ENCODE results near the gene ZCCHC2. TPM values are rescaled to one million over a fixed set of nuclear protein-coding genes. Genes with fewer than 3 reads are reported as not detected.

Gene ZCCHC2
- total and polyA plus RNA-seq, 5 experiments from 2014 or later, result 1.8 to 55.8 (median 2.6) TPM

DNA sequence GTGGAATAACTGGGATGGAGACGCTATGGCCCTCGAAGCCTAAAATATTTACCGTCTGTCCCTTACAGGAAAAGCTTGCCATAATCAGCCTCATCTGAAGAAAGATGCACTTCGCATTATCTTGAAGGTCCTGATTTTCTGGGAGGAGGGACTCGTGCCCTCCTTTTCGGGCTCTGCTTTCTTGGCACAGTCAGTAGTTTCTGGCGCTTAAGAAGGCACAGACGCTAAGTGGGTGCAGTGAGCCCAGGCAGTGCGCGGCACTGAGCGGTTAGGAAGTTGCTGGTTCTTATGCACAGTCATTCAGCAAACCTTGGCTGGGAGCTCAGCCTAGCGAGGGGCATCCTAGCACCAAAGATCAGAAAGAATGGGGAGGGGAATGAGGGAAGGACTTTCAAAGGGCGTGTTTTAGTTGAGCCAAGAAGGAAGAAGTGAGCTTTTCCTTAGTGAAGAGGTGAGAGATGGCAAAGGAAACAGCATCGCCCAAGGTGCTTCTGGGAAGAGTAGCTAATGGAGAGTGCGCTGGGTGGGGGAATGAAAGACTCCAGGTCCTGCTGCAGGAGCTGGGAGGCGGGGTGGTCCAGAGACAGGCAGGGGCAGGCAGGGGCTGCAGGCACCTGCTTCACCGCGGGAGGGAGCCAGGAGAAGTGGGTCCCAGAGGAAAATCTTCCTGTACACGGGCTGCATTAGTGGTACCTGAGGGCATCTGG, 64.1 kb downstream of the ZCCHC2 start:
- Mint-ChIP-seq H3K27ac (peak overlapping the region in 4 of 10 donors; percentile 18 to 84 (median 48)), H3K9me3 (no peaks in the 10 kb centered on the region), H3K4me1 (peaks cover 14 to 35% (median 26%) of the 10 kb centered on the region in 4 donors), H3K4me3 (no peak overlapping the region), H3K27me3 (no peaks in the 10 kb centered on the region), H3K36me3 (peaks cover 0 to 2% (median 2%) of the 10 kb centered on the region in 3 donors)
- no peak for ATAC-seq
- POLR2A ChIA-PET, result no interaction called here
- no peak for DNase-seq

DNA sequence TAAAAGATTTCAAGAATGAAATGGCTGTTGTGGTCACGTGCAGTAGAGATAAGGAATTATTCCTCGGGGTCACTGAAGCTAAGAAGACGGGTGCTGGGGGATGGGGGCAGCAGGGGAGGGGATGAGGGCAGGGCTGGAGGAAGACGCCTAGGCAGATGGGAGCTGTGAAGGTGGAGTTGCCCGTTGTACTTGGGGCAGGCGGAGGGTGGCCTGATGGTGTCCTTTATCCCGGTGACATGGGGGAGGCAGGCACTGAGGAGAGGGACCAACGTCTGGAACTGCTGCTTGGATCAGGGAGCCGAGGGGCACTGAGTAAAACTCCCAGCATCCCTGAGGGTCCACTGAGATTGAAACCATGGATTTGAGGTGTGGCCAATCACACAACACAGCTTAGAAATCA, 64.9 kb downstream of the ZCCHC2 start:
- H3K27me3 Mint-ChIP-seq, result no peaks in the 10 kb centered on the region
- ATAC-seq (no peak), DNase-seq (no peak)
- no peaks in the 10 kb centered on the region for H3K36me3 Mint-ChIP-seq
- peaks cover 0 to 5% (median 0%) of the 10 kb centered on the region in 9 donors for H3K9me3 Mint-ChIP-seq
- peak overlapping the region in 2 of 10 donors; percentile 11 to 16 for H3K27ac Mint-ChIP-seq
- POLR2A ChIA-PET, result no interaction called here
- H3K4me1 Mint-ChIP-seq, result peaks cover 14 to 35% (median 26%) of the 10 kb centered on the region in 4 donors
- H3K4me3 Mint-ChIP-seq, result no peak overlapping the region

DNA sequence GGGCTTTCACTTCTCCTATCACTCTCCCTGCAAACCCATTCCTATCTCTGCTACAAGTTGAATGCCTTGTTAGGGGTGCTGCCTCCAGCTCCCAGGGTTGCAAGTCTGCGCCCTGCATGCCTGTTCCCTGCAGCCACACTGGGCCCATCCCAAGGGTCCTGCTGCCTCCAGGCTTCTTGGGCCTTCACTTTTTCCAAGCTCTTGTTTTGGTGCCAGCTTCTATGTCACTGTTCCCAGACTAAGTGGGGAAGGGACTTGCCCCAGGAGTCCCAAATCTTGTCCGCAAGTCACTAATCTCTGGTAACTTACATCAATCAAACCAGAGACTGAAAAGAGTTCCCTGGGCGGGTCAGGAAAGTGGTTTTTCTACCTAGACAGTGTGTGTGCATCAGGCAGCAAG, 65.4 kb downstream of the ZCCHC2 start:
- no peak for ATAC-seq
- Mint-ChIP-seq H3K36me3 (peaks cover 0 to 4% (median 0%) of the 10 kb centered on the region in 3 donors), H3K4me1 (peaks cover 14 to 33% (median 24%) of the 10 kb centered on the region in 4 donors), H3K4me3 (no peak overlapping the region), H3K27ac (peak overlapping the region in 5 of 10 donors; percentile 16 to 73 (median 63)), H3K27me3 (peaks cover 0 to 2% (median 0%) of the 10 kb centered on the region in 5 donors), H3K9me3 (peaks cover 0 to 5% (median 0%) of the 10 kb centered on the region in 9 donors)
- POLR2A ChIA-PET, result no interaction called here
- no peak for DNase-seq

DNA sequence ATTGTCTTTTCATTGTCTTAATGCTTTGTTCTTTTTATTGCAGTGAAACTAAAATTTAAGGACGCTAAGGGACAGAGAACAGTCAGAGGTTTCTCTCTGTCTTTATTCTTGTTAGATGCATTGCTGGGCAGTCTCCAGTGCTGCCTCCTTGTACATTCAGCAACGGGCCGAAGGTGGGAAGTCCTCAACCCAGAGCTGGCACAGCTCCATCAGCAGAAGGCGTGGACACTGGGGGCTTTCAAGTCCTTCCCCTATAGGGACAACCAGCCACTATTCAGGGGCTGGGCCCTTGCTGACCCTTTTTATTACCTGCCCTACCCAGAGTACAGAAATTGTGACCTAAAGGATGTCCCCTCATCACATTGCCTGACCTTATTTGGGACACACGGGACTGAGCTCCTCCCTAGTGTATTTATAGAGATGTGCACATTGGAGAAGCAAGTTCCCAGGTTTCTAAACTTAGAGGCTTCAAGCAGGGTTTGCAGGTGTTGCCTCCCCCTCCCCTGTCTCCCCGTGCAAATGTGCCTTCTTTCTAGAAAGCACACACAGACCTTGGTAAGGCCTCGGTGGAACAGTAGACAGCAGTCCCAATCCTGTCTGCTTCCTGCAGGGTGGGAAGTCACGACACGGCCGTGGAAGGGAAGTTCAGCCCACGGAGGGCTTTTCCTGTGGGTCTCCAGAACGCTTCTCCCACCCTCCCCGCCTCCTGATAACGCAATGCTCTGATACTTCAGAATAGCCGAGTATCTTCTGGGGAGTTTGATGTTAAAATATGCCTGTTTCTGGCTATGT, 68.2 kb downstream of the ZCCHC2 start:
- Mint-ChIP-seq H3K9me3 (peaks cover 0 to 5% (median 0%) of the 10 kb centered on the region in 9 donors), H3K36me3 (peaks cover 0 to 5% (median 0%) of the 10 kb centered on the region in 3 donors), H3K27me3 (peaks cover 0 to 9% (median 4%) of the 10 kb centered on the region in 5 donors), H3K27ac (no peak overlapping the region), H3K4me3 (no peak overlapping the region), H3K4me1 (peaks cover 0 to 9% (median 5%) of the 10 kb centered on the region in 4 donors)
- ATAC-seq (no peak), DNase-seq (no peak)
- POLR2A ChIA-PET, result no interaction called here

DNA sequence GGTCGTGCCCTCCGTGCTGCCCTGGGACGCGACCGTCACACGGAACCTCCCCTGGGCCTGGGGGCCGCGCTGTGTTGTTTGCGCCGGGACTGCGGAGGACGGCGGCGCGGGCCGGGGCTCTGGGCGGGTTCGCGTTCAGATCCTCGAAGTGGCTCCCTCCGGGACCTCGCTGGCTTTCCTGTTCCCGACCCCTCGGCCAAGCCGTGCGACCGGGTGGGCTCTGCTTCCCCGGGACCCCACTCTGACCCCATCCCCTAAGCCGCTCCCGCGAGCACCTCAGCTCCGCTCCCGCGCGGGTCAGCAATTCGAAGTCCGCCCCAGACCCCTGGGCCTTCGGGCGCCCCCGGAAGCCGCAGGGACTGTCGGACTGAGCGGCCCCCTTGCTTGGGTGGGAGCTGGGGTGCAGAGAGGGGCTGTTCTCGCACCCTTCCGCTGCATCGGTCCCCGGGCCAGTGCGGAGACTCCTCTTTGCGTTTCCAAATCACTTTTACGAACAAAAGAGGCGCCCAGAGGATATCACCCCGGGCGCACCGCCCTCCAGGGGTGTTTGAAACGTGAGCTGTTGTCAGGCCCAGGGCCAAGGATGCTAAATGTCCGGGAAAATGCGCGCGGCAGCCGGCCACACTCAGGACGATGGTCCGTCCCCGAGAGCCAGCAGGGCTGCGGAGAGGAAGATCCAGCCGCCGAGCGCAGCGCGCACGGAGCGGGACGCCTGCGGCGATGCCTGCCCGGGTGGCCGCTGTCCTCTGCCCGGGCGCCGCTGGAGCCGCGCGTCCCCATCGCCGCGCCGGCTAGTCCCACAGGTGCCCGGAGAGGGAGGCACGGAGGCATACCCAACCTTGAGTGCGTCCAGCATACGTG, 73.5 kb downstream of the ZCCHC2 start:
- ATAC-seq (peak in 1 of 2 donors; percentile 25), DNase-seq (peak in 1 of 10 donors; percentile 16)
- Mint-ChIP-seq H3K4me3 (peak overlapping the region in 5 of 10 donors; percentile 26 to 55 (median 54)), H3K27me3 (peaks cover 34 to 55% (median 44%) of the 10 kb centered on the region in 5 donors), H3K27ac (no peak overlapping the region), H3K9me3 (peaks cover 0 to 5% (median 0%) of the 10 kb centered on the region in 9 donors), H3K36me3 (peaks cover 2 to 5% (median 2%) of the 10 kb centered on the region in 3 donors), H3K4me1 (peaks cover 5 to 18% (median 10%) of the 10 kb centered on the region in 4 donors)
- POLR2A ChIA-PET, result interaction anchor here (0.5 to 0.6 kb wide), 2 partner anchors 68 to 74 kb away, joined by 3 read pairs; no protein-coding TSS in a partner anchor

DNA sequence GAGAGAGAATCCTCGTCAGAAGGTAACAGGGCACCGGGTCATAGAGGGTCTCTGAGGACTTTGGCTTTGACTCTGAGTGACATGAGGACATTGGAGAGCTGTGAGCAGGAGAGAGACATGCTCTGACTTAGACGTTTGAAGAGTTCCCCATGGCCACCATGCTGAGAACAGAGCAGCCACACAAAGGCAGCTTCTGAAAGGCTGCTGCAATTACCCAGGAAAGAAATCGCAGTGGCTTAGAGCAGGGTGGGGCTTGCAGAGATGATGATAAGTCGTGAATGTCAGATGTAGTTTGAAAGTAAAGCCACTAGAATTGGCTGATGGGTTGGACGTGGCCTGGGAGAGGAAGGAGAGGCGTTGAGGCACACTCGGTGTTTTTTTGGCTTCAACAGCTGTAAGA, 79.0 kb downstream of the ZCCHC2 start:
- POLR2A ChIA-PET, result no interaction called here
- no peak for ATAC-seq
- Mint-ChIP-seq H3K27me3 (peaks cover 39 to 70% (median 62%) of the 10 kb centered on the region in 5 donors), H3K36me3 (peaks cover 0 to 2% (median 2%) of the 10 kb centered on the region in 3 donors), H3K4me1 (peaks cover 5 to 12% (median 7%) of the 10 kb centered on the region in 4 donors), H3K4me3 (no peak overlapping the region), H3K9me3 (peaks cover 0 to 3% (median 0%) of the 10 kb centered on the region in 9 donors), H3K27ac (no peak overlapping the region)
- DNase-seq, result no peak

DNA sequence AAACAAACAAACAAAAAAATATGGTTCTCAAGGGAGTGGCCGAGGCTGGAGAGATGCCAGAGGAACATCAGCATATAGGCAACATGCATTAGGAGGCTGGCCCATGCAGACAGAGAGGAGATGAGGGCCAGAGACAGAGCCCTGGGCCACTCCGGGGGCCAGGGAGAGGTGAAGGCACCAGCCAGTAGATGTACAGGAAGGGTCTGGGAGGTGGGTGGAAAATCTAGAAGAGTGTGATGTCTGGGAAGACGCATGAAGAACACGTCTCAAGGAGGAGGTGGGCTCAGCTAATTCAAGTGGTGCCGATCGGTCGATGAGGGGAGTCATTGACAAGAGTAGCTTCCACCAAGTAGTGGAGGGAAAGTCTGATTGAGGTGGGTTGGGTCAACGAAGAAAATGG, 79.9 kb downstream of the ZCCHC2 start:
- Mint-ChIP-seq H3K4me1 (peaks cover 0 to 5% (median 0%) of the 10 kb centered on the region in 4 donors), H3K9me3 (no peaks in the 10 kb centered on the region), H3K27ac (peak overlapping the region in 1 of 10 donors; percentile 64), H3K27me3 (peaks cover 34 to 62% (median 54%) of the 10 kb centered on the region in 5 donors), H3K36me3 (peaks cover 0 to 2% (median 0%) of the 10 kb centered on the region in 3 donors), H3K4me3 (no peak overlapping the region)
- POLR2A ChIA-PET, result no interaction called here
- DNase-seq, result peak in 1 of 10 donors; percentile 58
- no peak for ATAC-seq

DNA sequence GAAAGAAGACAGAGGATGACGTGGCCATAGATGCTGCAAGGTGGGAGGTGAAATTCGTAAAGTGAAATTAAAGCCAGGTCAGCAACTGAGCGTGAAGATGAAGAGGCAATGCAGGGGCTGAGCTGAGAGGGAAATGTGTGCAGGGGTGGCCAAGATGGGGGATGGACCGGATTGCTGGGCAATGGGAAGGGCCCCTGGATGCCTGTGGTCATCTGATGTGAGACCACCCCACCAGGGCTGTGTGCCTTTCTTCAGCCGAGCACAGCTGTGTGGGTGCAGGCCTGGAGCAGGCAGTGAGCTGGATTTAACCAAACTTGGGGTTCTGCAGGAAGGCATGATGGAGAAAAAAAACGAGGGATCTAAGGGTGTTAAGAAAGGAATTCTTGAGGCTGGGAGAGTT, 80.4 kb downstream of the ZCCHC2 start:
- H3K9me3 Mint-ChIP-seq, result no peaks in the 10 kb centered on the region
- peaks cover 0 to 5% (median 0%) of the 10 kb centered on the region in 4 donors for H3K4me1 Mint-ChIP-seq
- H3K27me3 Mint-ChIP-seq, result peaks cover 32 to 57% (median 51%) of the 10 kb centered on the region in 5 donors
- no peaks in the 10 kb centered on the region for H3K36me3 Mint-ChIP-seq
- POLR2A ChIA-PET, result interaction anchor here (0.7 kb wide), 1 partner anchor 216 kb away, joined by 4 read pairs; no protein-coding TSS in a partner anchor
- ATAC-seq, result no peak
- no peak overlapping the region for H3K4me3 Mint-ChIP-seq
- no peak overlapping the region for H3K27ac Mint-ChIP-seq
- DNase-seq, result no peak

DNA sequence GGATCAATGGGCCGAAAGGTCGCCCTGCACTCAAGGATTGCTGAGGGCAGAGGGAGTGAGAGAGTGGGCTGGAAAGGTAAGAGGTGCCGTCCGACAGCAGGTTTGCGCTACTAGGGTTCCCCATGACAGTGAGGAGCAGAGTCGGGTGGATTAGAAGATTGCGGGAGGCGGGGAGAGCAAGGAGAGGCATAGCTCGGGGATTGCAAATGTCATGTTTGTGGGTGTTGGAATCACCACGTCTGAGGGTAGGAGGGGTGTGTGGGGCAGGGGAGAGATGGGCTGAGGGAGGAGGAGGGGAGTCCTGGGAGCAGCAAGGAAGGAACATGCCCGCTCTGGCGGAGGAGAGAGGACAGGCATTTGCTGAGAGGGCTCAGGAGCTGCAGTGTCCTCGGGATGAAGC, 81.2 kb downstream of the ZCCHC2 start:
- no peak for ATAC-seq
- Mint-ChIP-seq H3K4me1 (no peaks in the 10 kb centered on the region), H3K27me3 (peaks cover 25 to 49% (median 43%) of the 10 kb centered on the region in 5 donors), H3K9me3 (no peaks in the 10 kb centered on the region), H3K4me3 (no peak overlapping the region), H3K36me3 (no peaks in the 10 kb centered on the region), H3K27ac (no peak overlapping the region)
- POLR2A ChIA-PET, result interaction anchor here (0.7 kb wide), 1 partner anchor 217 kb away, joined by 4 read pairs; no protein-coding TSS in a partner anchor
- no peak for DNase-seq

DNA sequence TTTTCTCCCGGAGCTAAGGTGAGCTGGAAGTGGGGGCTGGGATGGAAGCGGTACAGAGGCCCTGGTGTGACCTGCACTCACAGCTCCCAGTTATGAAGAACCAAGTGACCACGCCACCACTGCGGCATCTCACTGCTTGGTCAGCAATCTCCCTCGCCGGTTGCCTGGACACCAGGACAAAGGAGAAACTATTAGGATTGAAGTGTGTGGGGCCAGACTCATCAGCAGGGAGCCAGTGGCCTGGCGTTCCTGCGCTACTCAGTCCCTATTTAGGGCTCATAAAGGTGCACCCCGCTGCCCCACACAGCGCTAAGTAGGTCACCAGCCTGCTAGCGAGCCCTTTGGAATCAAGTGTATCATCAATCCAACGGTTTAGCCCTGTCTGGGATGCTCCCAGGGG, 82.9 kb downstream of the ZCCHC2 start:
- POLR2A ChIA-PET, result no interaction called here
- ATAC-seq (no peak), DNase-seq (no peak)
- H3K4me3 Mint-ChIP-seq, result no peak overlapping the region
- H3K36me3 Mint-ChIP-seq, result no peaks in the 10 kb centered on the region
- H3K9me3 Mint-ChIP-seq, result no peaks in the 10 kb centered on the region
- no peaks in the 10 kb centered on the region for H3K4me1 Mint-ChIP-seq
- peaks cover 13 to 38% (median 30%) of the 10 kb centered on the region in 5 donors for H3K27me3 Mint-ChIP-seq
- H3K27ac Mint-ChIP-seq, result no peak overlapping the region

DNA sequence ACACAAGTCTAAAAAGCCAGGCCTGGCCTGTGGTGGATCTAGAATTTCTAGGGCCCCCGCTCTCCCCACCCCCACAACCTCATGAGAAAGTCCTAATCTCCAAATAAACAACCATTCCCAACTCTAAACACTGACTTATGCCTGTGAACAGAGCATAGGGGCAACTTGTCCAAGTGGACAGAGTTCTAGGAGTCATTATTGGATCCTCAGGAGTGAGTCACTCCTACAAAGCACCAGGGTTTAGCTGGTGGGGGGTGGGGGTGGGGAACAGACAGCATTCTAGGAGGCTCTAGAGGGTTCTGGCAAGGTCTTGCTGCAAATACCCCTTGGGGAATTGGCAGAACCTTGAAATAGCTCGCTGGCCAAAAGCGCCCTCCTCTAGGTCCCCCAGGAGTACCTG, 83.3 kb downstream of the ZCCHC2 start:
- Mint-ChIP-seq H3K4me3 (no peak overlapping the region), H3K4me1 (peaks cover 0 to 2% (median 0%) of the 10 kb centered on the region in 4 donors), H3K27me3 (peaks cover 13 to 38% (median 26%) of the 10 kb centered on the region in 5 donors), H3K9me3 (no peaks in the 10 kb centered on the region), H3K36me3 (no peaks in the 10 kb centered on the region), H3K27ac (no peak overlapping the region)
- ATAC-seq, result no peak
- POLR2A ChIA-PET, result no interaction called here
- no peak for DNase-seq

DNA sequence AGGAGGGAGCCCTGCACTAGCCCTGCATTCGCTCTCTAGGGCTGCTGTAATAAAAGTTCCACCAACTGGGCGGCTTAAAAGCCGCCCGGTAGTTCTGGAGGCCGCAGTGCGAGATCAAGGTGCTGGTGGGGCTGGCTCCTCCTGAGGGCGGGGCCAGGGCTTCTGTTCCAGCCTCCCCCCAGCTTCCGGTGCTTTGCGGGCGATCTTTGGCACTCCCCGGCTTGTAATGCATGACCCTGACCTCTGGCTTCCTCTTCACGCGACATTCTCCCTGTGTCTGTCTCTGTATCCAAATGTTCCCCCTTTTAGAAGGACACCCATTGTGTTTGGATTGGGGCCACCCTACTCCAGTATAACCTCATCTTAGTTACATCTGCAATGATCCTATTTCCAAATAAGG, 84.5 kb downstream of the ZCCHC2 start:
- DNase-seq (no peak), ATAC-seq (no peak)
- H3K36me3 Mint-ChIP-seq, result no peaks in the 10 kb centered on the region
- peaks cover 6 to 28% (median 14%) of the 10 kb centered on the region in 5 donors for H3K27me3 Mint-ChIP-seq
- peaks cover 0 to 2% (median under 1%) of the 10 kb centered on the region in 4 donors for H3K4me1 Mint-ChIP-seq
- POLR2A ChIA-PET, result no interaction called here
- no peaks in the 10 kb centered on the region for H3K9me3 Mint-ChIP-seq
- H3K4me3 Mint-ChIP-seq, result no peak overlapping the region
- no peak overlapping the region for H3K27ac Mint-ChIP-seq
